Measurements from ENCODE around the gene TBCD. TPM values are rescaled to one million over a fixed set of nuclear protein-coding genes. Genes with fewer than 3 reads are reported as not detected.

Gene TBCD
- total and polyA plus RNA-seq, 9 of the 15 experiments (the other 6 are each of a cell fraction or from before 2014, with no cell fraction given) = 8.9 to 98.5 (median 28.0) TPM

GRCh38 chr17:82821554-82821953, 69.7 kb downstream of the TBCD start:
- no peaks in the 10 kb centered on the region for H3K9me1 ChIP-seq (ENCODE audit: control insufficient read depth, insufficient read depth, low read length)
- peaks cover 32% of the 10 kb centered on the region for H3K36me3 ChIP-seq (ENCODE audit: control insufficient read depth, insufficient read depth, low read length)
- FAIRE-seq = no peak
- no peak for TF ChIP-seq MXD1 (CRISPR knock-in tag; IDR thresholded peaks at IDR 0.05; ENCODE audit: borderline replicate concordance, poor library complexity, severe bottlenecking)
- no peak for TF ChIP-seq NFATC3 (IDR thresholded peaks at IDR 0.05)
- TF ChIP-seq XRCC4 (IDR thresholded peaks at IDR 0.05; ENCODE audit: extremely low read depth, insufficient read depth, insufficient read length) = no peak
- TF ChIP-seq NCOA2 (IDR thresholded peaks at IDR 0.05; ENCODE audit: partially characterized antibody in 2 of 2) = no peak
- no peak for TF ChIP-seq KDM4B (IDR thresholded peaks at IDR 0.05; ENCODE audit: borderline replicate concordance in 2 of 2, low read depth in 1 of 2)
- TF ChIP-seq ZNF639 (CRISPR knock-in tag; conservative IDR thresholded peaks at IDR 0.05 in 1 of 2, IDR thresholded peaks at IDR 0.05 in 1 of 2) = no peak
- no peak for TF ChIP-seq PRDM10 (IDR thresholded peaks at IDR 0.05; ENCODE audit: partially characterized antibody)
- no peak for TF ChIP-seq BACH1 (tag; IDR thresholded peaks at IDR 0.05)
- TF ChIP-seq TEAD1 (CRISPR knock-in tag; IDR thresholded peaks at IDR 0.05) = no peak
- no peaks in the 10 kb centered on the region for H3K79me2 ChIP-seq (ENCODE audit: control insufficient read depth, insufficient read depth, low read length)
- H3K4me2 ChIP-seq (ENCODE audit: insufficient read depth, low read length) = no peak overlapping the region
- ChIA-PET POLR2A (interaction anchor here (0.8 to 1.4 kb wide), 2 partner anchors 10 to 152 kb away, joined by 3 read pairs; no protein-coding TSS in a partner anchor), CTCF (ENCODE audit: low intra/inter-chr PET ratio) (no interaction called here)
- no peak overlapping the region for H3K4me3 ChIP-seq
- no peaks in the 10 kb centered on the region for H3K27me3 ChIP-seq (ENCODE audit: control insufficient read depth in 2 of 2, insufficient read depth in 2 of 2, low read length in 2 of 2)
- peaks cover 6% of the 10 kb centered on the region for H3K9me3 ChIP-seq (replicated peaks; ENCODE audit: control insufficient read depth, insufficient read depth, low read depth, low read length)
- H3K9ac ChIP-seq (ENCODE audit: insufficient read depth in 1 of 2, low read depth in 2 of 2, low read length in 2 of 2) = no peak overlapping the region
- H3K27ac ChIP-seq (ENCODE audit: extremely low read depth, low read depth, low read length) = no peak overlapping the region
- WGBS (ENCODE audit: insufficient coverage, low coverage, missing lambda C conversion rate) = 61% methylated on average over 2 of the region's 2 CpGs
- no peak for DNase-seq (ENCODE audit: extremely low read depth in 1 of 4, low spot score in 3 of 4)
- intact Hi-C loops (cut with micrococcal nuclease) = no loop called here
- no peaks in the 10 kb centered on the region for H4K20me1 ChIP-seq (replicated peaks; ENCODE audit: control insufficient read depth, insufficient read depth, low read length)
- in situ Hi-C loops (cut with MboI) = no loop called here
- ATAC-seq = no peak
- no TSS peak for BruUV-seq (replicated peaks)
- H3K4me1 ChIP-seq (replicated peaks in 1 of 2; ENCODE audit: control insufficient read depth in 2 of 2, insufficient read depth in 2 of 2, low read length in 2 of 2) = peaks cover 0 to 5% of the 10 kb centered on the region in 2 experiments; a peak in 2 of 5 replicates
- H2AFZ ChIP-seq (ENCODE audit: low read depth, low read length) = no peak overlapping the region
